Endothelial cell of umbilical vein (primary cell): ENCODE results near the gene UBE2Q1.

Source experiments
- JUN ChIP-seq: IDR thresholded peaks from 2 replicates; pipeline ENCODE4 v1.6.1; 2011; ENCODE audit warnings: borderline replicate concordance, low read depth; ENCODE audit not compliant: insufficient read length, insufficient read depth
- POLR2A ChIP-seq: IDR thresholded peaks from 2 replicates; pipeline ENCODE4 v1.6.1; 2012; ENCODE audit warnings: low read depth, mild to moderate bottlenecking, control low read depth, low read length
- TF ChIP-seq, protein P1 (sequence below), 2 donors: IDR thresholded peaks; 1 replicate in 1 of 2; 2 replicates in 1 of 2; pipeline ENCODE4 v1.5.1; 2011; ENCODE audit warnings: low read length in 2 of 2, mild to moderate bottlenecking in 2 of 2, moderate library complexity in 2 of 2, control low read depth in 1 of 2, inconsistent platforms in 1 of 2, low read depth in 1 of 2; ENCODE audit not compliant: insufficient read depth in 1 of 2; ENCODE audit errors: extremely low read depth in 1 of 2

DNA sequence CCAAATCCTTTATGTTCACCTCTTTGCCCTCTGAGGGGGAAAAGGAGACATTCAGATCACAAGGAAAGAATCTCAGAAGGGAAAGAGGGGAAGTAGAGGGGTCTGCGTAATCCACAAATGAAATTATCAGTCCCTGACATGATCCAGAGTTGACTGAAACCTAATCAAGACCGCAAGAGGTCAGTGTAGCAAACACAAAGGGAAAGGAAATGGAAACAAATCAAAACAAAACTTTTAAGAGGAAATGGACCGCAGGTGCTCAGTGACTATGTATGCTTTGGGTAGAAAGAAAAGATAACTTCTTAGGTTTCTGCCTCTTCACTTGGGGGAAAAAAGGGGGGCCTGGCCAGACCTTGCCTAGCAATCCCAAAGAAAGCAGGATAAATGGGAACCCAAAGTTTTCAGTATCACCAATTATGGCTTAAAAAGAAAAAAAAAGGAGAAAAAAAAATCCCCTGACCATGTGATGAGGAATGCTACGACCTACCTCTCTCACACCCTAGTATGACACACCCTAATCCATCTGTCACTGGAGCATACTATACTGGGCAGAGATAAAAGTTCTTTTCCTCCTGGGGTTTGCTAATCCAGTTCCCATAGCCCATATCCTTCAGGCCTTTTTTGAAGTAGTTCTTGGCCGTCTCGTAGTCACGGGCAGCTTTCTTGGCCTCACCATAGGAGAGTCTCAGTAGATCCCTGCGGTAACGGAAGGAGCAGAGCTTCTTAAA, 26.0 kb upstream of the UBE2Q1 start:
- TF ChIP-seq, protein P1, sequence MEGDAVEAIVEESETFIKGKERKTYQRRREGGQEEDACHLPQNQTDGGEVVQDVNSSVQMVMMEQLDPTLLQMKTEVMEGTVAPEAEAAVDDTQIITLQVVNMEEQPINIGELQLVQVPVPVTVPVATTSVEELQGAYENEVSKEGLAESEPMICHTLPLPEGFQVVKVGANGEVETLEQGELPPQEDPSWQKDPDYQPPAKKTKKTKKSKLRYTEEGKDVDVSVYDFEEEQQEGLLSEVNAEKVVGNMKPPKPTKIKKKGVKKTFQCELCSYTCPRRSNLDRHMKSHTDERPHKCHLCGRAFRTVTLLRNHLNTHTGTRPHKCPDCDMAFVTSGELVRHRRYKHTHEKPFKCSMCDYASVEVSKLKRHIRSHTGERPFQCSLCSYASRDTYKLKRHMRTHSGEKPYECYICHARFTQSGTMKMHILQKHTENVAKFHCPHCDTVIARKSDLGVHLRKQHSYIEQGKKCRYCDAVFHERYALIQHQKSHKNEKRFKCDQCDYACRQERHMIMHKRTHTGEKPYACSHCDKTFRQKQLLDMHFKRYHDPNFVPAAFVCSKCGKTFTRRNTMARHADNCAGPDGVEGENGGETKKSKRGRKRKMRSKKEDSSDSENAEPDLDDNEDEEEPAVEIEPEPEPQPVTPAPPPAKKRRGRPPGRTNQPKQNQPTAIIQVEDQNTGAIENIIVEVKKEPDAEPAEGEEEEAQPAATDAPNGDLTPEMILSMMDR (IDR thresholded peaks at IDR 0.05; ENCODE audit: extremely low read depth in 1 of 2, insufficient read depth in 1 of 2, low read depth in 1 of 2, low read length in 2 of 2), result peak in 1 of 2 donors; percentile 30
- no peak for TF ChIP-seq POLR2A
- no peak for TF ChIP-seq JUN
